Measurements from ENCODE around the gene UBQLN1.
"Not testable (repeated sequence)": the region's sequence is repeated elsewhere in the genome, so short reads cannot be mapped to it uniquely, and the experiment has no call there.

UBQLN1 gene

GRCh38 chr9:83707768-83708514, at the start of gene UBQLN1:
Gene UBQLN1 (minus strand): TSS chr9:83707958. CDS start chr9:83707679, 279 bp downstream.
- peak; percentile 93 for DNase-seq (ENCODE audit: low read depth, low spot score)

- no peak for DNase-seq (ENCODE audit: low read depth, low spot score)
Measured at GRCh38 chr9:83754383-83754977, 46.7 kb upstream of the UBQLN1 start.

GRCh38 chr9:83749706-83750105, 41.9 kb upstream of the UBQLN1 start:
- DNase-seq (ENCODE audit: low read depth, low spot score) = no peak

- DNase-seq (ENCODE audit: low read depth, low spot score) = no peak
Measured at GRCh38 chr9:83744206-83744605, 36.4 kb upstream of the UBQLN1 start.

- DNase-seq (ENCODE audit: low read depth, low spot score) = no peak
Measured at GRCh38 chr9:83733739-83734138, 26.0 kb upstream of the UBQLN1 start.

- DNase-seq (ENCODE audit: low read depth, low spot score) = not testable (repeated sequence)
Measured at GRCh38 chr9:83728591-83729368, 21.0 kb upstream of the UBQLN1 start.

- no peak for DNase-seq (ENCODE audit: low read depth, low spot score)
Measured at GRCh38 chr9:83724436-83724835, 16.7 kb upstream of the UBQLN1 start.

GRCh38 chr9:83722726-83723495, 15.2 kb upstream of the UBQLN1 start:
- DNase-seq (ENCODE audit: low read depth, low spot score) = no peak

- no peak for DNase-seq (ENCODE audit: low read depth, low spot score)
Measured at GRCh38 chr9:83721509-83721908, 13.8 kb upstream of the UBQLN1 start.

GRCh38 chr9:83715794-83716193, 8.0 kb upstream of the UBQLN1 start:
- DNase-seq (ENCODE audit: low read depth, low spot score) = no peak

GRCh38 chr9:83715221-83715620, 7.5 kb upstream of the UBQLN1 start:
- DNase-seq (ENCODE audit: low read depth, low spot score) = no peak

- no peak for DNase-seq (ENCODE audit: low read depth, low spot score)
Measured at GRCh38 chr9:83714329-83714728, 6.6 kb upstream of the UBQLN1 start.

GRCh38 chr9:83708515-83709158, 879 bp upstream of the UBQLN1 start:
- no peak for DNase-seq (ENCODE audit: low read depth, low spot score)

- DNase-seq (ENCODE audit: low read depth, low spot score) = no peak
Measured at GRCh38 chr9:83707518-83707767, 315 bp downstream of the UBQLN1 start.

- peak; percentile 88 for DNase-seq (ENCODE audit: low read depth, low spot score)
Measured at GRCh38 chr9:83706676-83707517, 861 bp downstream of the UBQLN1 start.

- not testable (repeated sequence) for DNase-seq (ENCODE audit: low read depth, low spot score)
Measured at GRCh38 chr9:83705219-83705651, 2.5 kb downstream of the UBQLN1 start.

GRCh38 chr9:83701769-83702168, 6.0 kb downstream of the UBQLN1 start:
- DNase-seq (ENCODE audit: low read depth, low spot score) = no peak

GRCh38 chr9:83701286-83701685, 6.5 kb downstream of the UBQLN1 start:
- no peak for DNase-seq (ENCODE audit: low read depth, low spot score)

GRCh38 chr9:83699615-83700014, 8.1 kb downstream of the UBQLN1 start:
- DNase-seq (ENCODE audit: low read depth, low spot score) = no peak

- DNase-seq (ENCODE audit: low read depth, low spot score) = no peak
Measured at GRCh38 chr9:83698976-83699585, 8.7 kb downstream of the UBQLN1 start.

Measured in ELF-1 (cell line).